Adipose tissue (tissue), 3 donors: ENCODE results near the gene C2. TPM values are rescaled to one million over a fixed set of nuclear protein-coding genes. Genes with fewer than 3 reads are reported as not detected.
"Not testable (repeated sequence)": the region's sequence is repeated elsewhere in the genome, so short reads cannot be mapped to it uniquely, and the experiment has no call there.

ENCODE experiments used
- H3K27ac ChIP-seq: one replicate; pipeline ENCODE4 v1.5.1; 2013; ENCODE audit warnings: low read depth, low read length
- WGBS, 3 donors: extraction: QIAGEN DNeasy Blood & Tissue Kit; methylation state at CpG; one replicate each; pipeline ENCODE4 v1.1.7; 2013; 5-methylcytosine and 5-hydroxymethylcytosine counted together
- polyA plus RNA-seq, 3 donors: library from polyadenylated mRNA; stranded (reverse); fragments of 200-250 nt; gene quantifications; one replicate each; pipeline ENCODE4 v1.2.3, GENCODE V29; 2013
- donor health status: healthy with polysubstance abuse.
- donor health status: Bipolar disorder and iron deficiency.
- donor health status: healthy.

C2 gene
- polyA plus RNA-seq, 3 donors: 1.6 to 20.4 (median 18.2) TPM

DNA sequence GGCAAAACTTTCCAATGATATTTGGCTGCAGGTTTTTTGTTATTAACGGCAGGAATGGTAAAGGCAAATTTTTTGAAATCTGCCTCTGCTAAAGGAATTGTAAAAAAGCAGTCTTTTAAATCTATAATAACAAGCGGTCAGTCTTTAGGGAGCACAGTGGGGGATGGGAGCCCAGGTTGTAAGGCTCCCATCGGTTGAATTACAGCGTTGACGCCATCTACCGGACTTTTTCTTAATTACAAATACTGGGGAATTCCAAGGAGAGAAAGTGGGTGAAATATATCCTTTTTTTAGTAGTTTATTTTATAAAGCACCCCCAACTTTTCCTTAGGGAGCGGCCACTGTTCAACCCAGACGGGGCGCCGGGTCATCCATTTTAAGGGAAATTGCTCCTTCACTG, 61.8 kb downstream of the C2 start:
- not testable (repeated sequence) for H3K27ac ChIP-seq
- WGBS, 3 donors: no CpG with 5 or more reads among the region's 10 CpGs

DNA sequence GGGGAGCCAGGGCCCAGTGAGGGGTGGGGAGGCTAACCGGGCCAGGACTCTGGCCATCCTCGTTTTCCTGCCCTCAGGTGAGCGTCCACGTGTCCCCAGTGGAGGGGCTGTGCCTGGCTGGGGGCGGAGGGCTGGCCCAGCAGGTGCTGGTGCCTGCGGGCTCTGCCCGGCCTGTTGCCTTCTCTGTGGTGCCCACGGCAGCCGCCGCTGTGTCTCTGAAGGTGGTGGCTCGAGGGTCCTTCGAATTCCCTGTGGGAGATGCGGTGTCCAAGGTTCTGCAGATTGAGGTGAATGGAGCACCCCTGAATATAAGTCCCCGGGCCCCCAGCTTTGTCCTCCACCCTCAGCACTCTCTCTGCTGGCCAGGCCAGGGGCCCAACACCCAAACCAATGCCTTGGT, 66.9 kb downstream of the C2 start:
- WGBS, 3 donors: 92 to 100% (median 96%) methylated on average over 6 to 8 of the region's 14 CpGs
- H3K27ac ChIP-seq: not testable (repeated sequence)

Other genes with a start within 250 kb of the C2 start
- gene LY6G5C, start 246.7 kb upstream of the C2 start, polyA plus RNA-seq: 1 to 10 TPM; 1.2 to 3.5 (median 2.4) TPM
- gene ABHD16A, start 224.4 kb upstream of the C2 start, polyA plus RNA-seq: 10 to 100 TPM; 28.5 to 39.8 (median 30.5) TPM
- under 1 TPM in 1 of 3 donors, not detected in 2; 0.45 TPM for gene LY6G6F, start 220.9 kb upstream of the C2 start, polyA plus RNA-seq
- not detected for gene LY6G6D, start 212.4 kb upstream of the C2 start, polyA plus RNA-seq
- gene LY6G6C, start 206.0 kb upstream of the C2 start, polyA plus RNA-seq: under 1 TPM in 1 of 3 donors, not detected in 2; 0.16 TPM
- gene MPIG6B, start 204.3 kb upstream of the C2 start, polyA plus RNA-seq: under 1 TPM in 2 of 3 donors, not detected in 1; 0.06 to 0.22 TPM
- 100 to 1,000 TPM in 2 of 3 donors, 10 to 100 TPM in 1; 21.9 to 213 (median 122) TPM for gene DDAH2, start 198.4 kb upstream of the C2 start, polyA plus RNA-seq
- 100 to 1,000 TPM; 140 to 335 (median 301) TPM for gene CLIC1, start 191.2 kb upstream of the C2 start, polyA plus RNA-seq
- 1 to 10 TPM; 2.4 to 4.4 (median 3.9) TPM for gene MSH5, start 187.7 kb upstream of the C2 start, polyA plus RNA-seq
- 1 to 10 TPM in 1 of 3 donors, under 1 TPM in 1, not detected in 1; 0.51 to 1.4 TPM for gene SAPCD1, start 165.1 kb upstream of the C2 start, polyA plus RNA-seq
- gene VWA7, start 150.4 kb upstream of the C2 start, polyA plus RNA-seq: 1 to 10 TPM in 1 of 3 donors, under 1 TPM in 1, not detected in 1; 0.61 to 2.1 TPM
- 10 to 100 TPM; 24.2 to 38.6 (median 29.1) TPM for gene VARS1, start 132.0 kb upstream of the C2 start, polyA plus RNA-seq
- 10 to 100 TPM; 29.7 to 55.0 (median 38.1) TPM for gene LSM2, start 120.8 kb upstream of the C2 start, polyA plus RNA-seq
- 1 to 10 TPM in 1 of 3 donors, under 1 TPM in 2; 0.59 to 1.0 (median 0.80) TPM for gene HSPA1L, start 112.4 kb upstream of the C2 start, polyA plus RNA-seq
- 100 to 1,000 TPM in 1 of 3 donors, 10 to 100 TPM in 2; 32.5 to 514 (median 76.3) TPM for gene HSPA1A, start 112.2 kb upstream of the C2 start, polyA plus RNA-seq
- gene HSPA1B, start 100.0 kb upstream of the C2 start, polyA plus RNA-seq: 100 to 1,000 TPM in 1 of 3 donors, 10 to 100 TPM in 2; 40.9 to 501 (median 47.1) TPM
- 10 to 100 TPM; 26.2 to 33.8 (median 31.5) TPM for gene NEU1, start 64.9 kb upstream of the C2 start, polyA plus RNA-seq
- 1 to 10 TPM; 1.3 to 8.1 (median 6.2) TPM for gene SLC44A4, start 48.7 kb upstream of the C2 start, polyA plus RNA-seq
- gene EHMT2, start 30.0 kb upstream of the C2 start, polyA plus RNA-seq: 10 to 100 TPM; 20.1 to 35.8 (median 23.0) TPM
- gene ZBTB12, start 25.6 kb upstream of the C2 start, polyA plus RNA-seq: 1 to 10 TPM; 1.7 to 5.2 (median 2.2) TPM
- gene CFB, start 18.4 kb downstream of the C2 start, polyA plus RNA-seq: 100 to 1,000 TPM in 1 of 3 donors, 10 to 100 TPM in 2; 23.8 to 211 (median 49.8) TPM
- 10 to 100 TPM; 38.8 to 60.8 (median 53.2) TPM for gene NELFE, start 31.3 kb downstream of the C2 start, polyA plus RNA-seq
- 10 to 100 TPM; 28.7 to 62.6 (median 59.6) TPM for gene SKIC2, start 31.5 kb downstream of the C2 start, polyA plus RNA-seq
- gene DXO, start 44.4 kb downstream of the C2 start, polyA plus RNA-seq: 10 to 100 TPM; 10.4 to 20.8 (median 15.8) TPM
- gene C4A, start 54.3 kb downstream of the C2 start, polyA plus RNA-seq: 100 to 1,000 TPM in 2 of 3 donors, 10 to 100 TPM in 1; 20.8 to 180 (median 112) TPM
- 100 to 1,000 TPM in 1 of 3 donors, 10 to 100 TPM in 2; 22.4 to 207 (median 93.8) TPM for gene C4B, start 87.1 kb downstream of the C2 start, polyA plus RNA-seq
- 1 to 10 TPM in 2 of 3 donors, under 1 TPM in 1; 0.71 to 2.1 (median 1.4) TPM for gene CYP21A2, start 110.7 kb downstream of the C2 start, polyA plus RNA-seq
- 10 to 100 TPM in 2 of 3 donors, 1 to 10 TPM in 1; 5.3 to 65.0 (median 47.4) TPM for gene TNXB, start 181.6 kb downstream of the C2 start, polyA plus RNA-seq
- 10 to 100 TPM; 36.8 to 53.4 (median 38.2) TPM for gene ATF6B, start 200.5 kb downstream of the C2 start, polyA plus RNA-seq
- 1 to 10 TPM; 3.3 to 5.0 (median 4.3) TPM for gene FKBPL, start 202.6 kb downstream of the C2 start, polyA plus RNA-seq
- gene PRRT1, start 224.2 kb downstream of the C2 start, polyA plus RNA-seq: 1 to 10 TPM in 2 of 3 donors, under 1 TPM in 1; 0.70 to 5.6 (median 1.4) TPM
- gene PPT2, start 226.4 kb downstream of the C2 start, polyA plus RNA-seq: 10 to 100 TPM in 2 of 3 donors, 1 to 10 TPM in 1; 6.3 to 18.5 (median 13.2) TPM
- 10 to 100 TPM in 2 of 3 donors, 1 to 10 TPM in 1; 5.3 to 49.7 (median 12.4) TPM for gene EGFL8, start 236.9 kb downstream of the C2 start, polyA plus RNA-seq
- gene AGPAT1, start 248.4 kb downstream of the C2 start, polyA plus RNA-seq: 10 to 100 TPM; 19.9 to 56.3 (median 43.1) TPM